GM18502 (cell line): Measurements from ENCODE around the gene PBX4.

ENCODE experiments used
- ATAC-seq: cut with Tn5 transposase; IDR thresholded peaks from one replicate; pipeline ENCODE4 v1.9.1; 2021; ENCODE audit warnings: mild to moderate bottlenecking; ENCODE audit not compliant: unreplicated experiment, poor library complexity

The PBX4 gene

GRCh38 chr19:19529783-19530422, 88.6 kb downstream of the PBX4 start:
- ATAC-seq = no peak

GRCh38 chr19:19528721-19529490, 89.6 kb downstream of the PBX4 start, which contains the start of gene YJEFN3:
YJEFN3 (plus strand) TSS chr19:19528911; CDS start chr19:19528933, 22 bp downstream.
- ATAC-seq = no peak

GRCh38 chr19:19527674-19528625, 90.5 kb downstream of the PBX4 start:
- no peak for ATAC-seq

GRCh38 chr19:19527371-19527656, 91.2 kb downstream of the PBX4 start:
- no peak for ATAC-seq

- no peak for ATAC-seq
These were observed 91.7 kb downstream of the PBX4 start for GRCh38 chr19:19526581-19527370.

- no peak for ATAC-seq
These were observed 92.7 kb downstream of the PBX4 start for GRCh38 chr19:19525611-19526380.

- ATAC-seq = peak; percentile 80
These were observed 94.4 kb downstream of the PBX4 start for GRCh38 chr19:19524053-19524452.

- ATAC-seq = no peak
These were observed 95.3 kb downstream of the PBX4 start for GRCh38 chr19:19523177-19523576.

- ATAC-seq = no peak
These were observed 97.5 kb downstream of the PBX4 start for GRCh38 chr19:19520989-19521388.

- no peak for ATAC-seq
These were observed 101.3 kb downstream of the PBX4 start for GRCh38 chr19:19517235-19517619.

GRCh38 chr19:19515642-19516519, 102.6 kb downstream of the PBX4 start, which contains the start of gene NDUFA13:
NDUFA13 (plus strand) TSS chr19:19516225; CDS start chr19:19516239, 14 bp downstream.
- peak; percentile 92 for ATAC-seq

GRCh38 chr19:19514881-19515641, 103.4 kb downstream of the PBX4 start, which contains the start of gene TSSK6:
TSSK6 (minus strand) TSS chr19:19515548; CDS start chr19:19515427, 121 bp downstream.
- ATAC-seq = no peak

- no peak for ATAC-seq
These were observed 104.3 kb downstream of the PBX4 start for GRCh38 chr19:19514215-19514657.

GRCh38 chr19:19513682-19514081, 104.8 kb downstream of the PBX4 start:
- no peak for ATAC-seq
